ENCODE data around the gene TTC39B.
A peak's percentile ranks its signal among the peaks of the same experiment; 100 is the strongest.

Gene TTC39B

DNA sequence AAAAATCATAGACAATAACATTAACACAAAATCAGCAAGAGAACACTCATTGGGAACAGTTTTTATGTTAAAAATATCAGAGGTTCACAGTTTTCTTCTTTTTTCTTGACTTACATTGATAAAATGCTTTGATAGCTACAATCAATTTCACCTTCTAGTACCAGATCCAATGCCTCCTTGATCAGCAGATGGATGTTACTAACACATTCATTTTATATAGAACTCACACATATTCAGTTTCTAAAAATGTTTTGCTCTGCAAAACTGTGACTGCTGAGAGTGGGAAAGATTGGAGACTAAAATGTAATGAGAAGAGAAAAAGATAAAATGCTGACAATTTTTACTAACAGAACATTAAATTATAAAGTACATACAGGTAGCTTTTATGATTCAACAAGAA, 143.1 kb downstream of the TTC39B start:
- DNase-seq (ENCODE audit: low spot score) = no peak

GRCh38 chr9:15161753-15162152, 145.3 kb downstream of the TTC39B start:
- no peak for DNase-seq (ENCODE audit: low spot score)

DNA sequence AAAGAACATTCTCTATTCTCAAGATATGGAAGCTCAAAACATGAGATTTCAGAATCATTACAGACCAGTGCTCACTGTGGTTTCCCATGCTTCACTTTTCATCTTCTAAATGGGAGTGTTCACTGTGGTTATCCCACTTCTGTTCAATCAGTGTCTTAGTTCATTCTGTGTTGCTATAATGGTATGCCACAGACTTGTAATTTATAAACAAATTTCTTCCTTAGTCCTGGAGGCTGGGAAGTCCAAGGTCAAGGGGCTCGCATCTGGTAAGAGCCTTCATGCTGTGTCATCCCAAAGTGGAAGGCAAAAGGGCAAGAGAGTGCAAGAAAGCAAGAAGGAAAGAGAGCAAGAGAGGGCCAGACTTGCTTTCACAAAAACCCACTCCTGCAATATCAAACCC, 146.3 kb downstream of the TTC39B start:
- DNase-seq (ENCODE audit: low spot score) = no peak

- DNase-seq (ENCODE audit: low spot score) = no peak
These were observed 149.0 kb downstream of the TTC39B start for GRCh38 chr9:15158064-15158463.

GRCh38 chr9:15157381-15157780, 149.6 kb downstream of the TTC39B start:
- DNase-seq (ENCODE audit: low spot score) = no peak

DNA sequence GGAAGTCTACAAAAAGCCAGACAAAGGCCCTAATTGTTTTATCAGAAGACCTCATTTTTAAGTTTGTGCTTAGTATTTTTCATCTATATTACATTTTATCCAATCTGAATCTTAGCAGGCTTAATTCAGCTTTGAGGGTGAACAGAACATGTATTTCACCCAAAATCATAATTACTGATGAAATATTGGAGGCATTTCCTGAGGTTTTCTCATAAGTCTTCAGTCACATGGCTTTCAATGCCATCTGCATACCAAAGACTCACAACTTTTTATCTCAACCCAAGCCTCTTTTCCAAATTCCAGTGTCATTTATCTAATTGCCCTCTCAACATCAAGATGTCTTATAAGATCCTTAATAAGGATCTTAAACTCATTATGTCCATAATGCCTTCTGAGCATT, 150.8 kb downstream of the TTC39B start:
- DNase-seq (ENCODE audit: low spot score) = no peak

- DNase-seq (ENCODE audit: low spot score) = no peak
These were observed 151.2 kb downstream of the TTC39B start for GRCh38 chr9:15155826-15156225.

DNA sequence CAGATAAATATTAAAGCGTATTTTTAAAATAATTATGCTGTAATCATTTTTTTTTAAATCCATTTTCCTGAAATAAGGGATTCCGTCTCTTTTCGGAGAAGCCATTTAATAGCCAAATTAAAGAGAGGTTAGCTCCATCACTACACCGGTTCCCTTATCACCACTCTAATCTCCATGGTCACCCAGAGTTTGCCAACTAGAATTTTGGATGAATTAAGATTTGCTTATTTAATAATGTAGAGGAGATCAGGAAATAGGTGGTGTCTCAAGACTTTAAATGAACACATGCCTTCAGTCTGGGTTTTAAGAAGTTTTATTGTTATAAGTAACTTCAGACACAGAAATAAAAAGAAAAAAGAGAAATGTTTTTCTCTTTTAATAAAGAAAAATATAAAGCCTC, 151.7 kb downstream of the TTC39B start:
- DNase-seq (ENCODE audit: low spot score) = no peak

DNA sequence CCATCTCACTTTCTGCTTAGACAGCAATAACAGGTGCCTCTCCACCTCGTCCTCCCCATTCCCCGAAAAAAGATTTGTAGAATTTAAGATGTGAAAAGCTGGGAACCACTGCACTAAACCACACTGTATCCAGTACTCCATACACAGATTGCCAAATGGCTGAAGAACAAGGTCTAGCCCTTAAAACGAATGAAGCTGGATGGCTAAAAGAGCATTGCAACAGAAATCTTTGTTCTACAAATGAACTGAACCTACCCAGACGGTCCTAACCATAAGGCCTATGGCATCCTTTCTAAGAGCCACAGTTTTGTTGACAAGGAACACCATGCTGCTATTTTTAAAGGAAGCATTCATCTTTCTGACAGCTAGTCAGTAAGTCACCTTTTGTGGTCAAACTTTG, 152.3 kb downstream of the TTC39B start:
- no peak for DNase-seq (ENCODE audit: low spot score)

- DNase-seq (ENCODE audit: low spot score) = no peak
These were observed 153.1 kb downstream of the TTC39B start for GRCh38 chr9:15153961-15154360.

DNA sequence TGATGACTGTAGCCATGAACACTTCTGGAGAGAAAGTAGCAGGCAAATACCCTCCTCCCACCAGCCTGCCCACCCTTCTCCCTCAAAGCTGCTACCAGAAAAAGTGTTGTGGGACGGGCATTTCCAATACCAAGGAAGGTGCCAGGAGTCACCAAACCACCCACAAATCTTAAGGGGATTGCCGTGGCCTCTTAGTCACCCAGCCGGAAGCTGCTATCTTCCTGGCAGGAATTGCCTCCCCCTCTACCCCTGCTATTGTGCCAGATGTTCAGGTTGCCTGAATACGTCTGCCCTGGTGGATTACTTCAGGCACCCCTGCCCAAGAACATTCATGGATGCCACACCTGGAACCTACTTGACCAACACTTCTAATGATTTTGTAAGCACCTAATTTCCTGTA, 156.1 kb downstream of the TTC39B start:
- DNase-seq (ENCODE audit: low spot score) = no peak

- no peak for DNase-seq (ENCODE audit: low spot score)
These were observed 157.6 kb downstream of the TTC39B start for GRCh38 chr9:15149450-15149849.

DNA sequence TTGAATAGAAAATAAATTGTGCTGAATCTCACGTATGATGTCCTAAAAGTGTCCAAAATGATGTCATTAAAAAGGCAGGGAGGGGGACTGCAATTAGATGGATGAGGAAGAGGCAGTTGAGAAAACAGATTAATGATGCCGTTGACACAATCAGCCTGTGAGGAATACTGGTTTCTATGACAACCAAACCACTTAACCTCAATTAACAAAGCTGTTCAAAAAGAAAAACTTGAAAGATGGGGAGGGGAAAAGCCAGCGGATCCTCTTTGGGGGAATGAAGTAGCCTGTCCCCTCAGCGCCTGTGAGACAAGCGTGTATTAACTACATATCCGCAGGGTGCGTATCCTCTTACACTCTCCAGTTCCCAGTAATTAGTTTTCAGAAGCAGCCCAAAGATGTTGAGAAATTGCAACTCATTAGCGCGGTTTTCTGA, 160.7 kb downstream of the TTC39B start:
- no peak for DNase-seq (ENCODE audit: low spot score)

GRCh38 chr9:15144622-15145061, 162.4 kb downstream of the TTC39B start:
- no peak for DNase-seq (ENCODE audit: low spot score)

GRCh38 chr9:15142878-15143534, 164.0 kb downstream of the TTC39B start:
- peak; percentile 35 for DNase-seq (ENCODE audit: low spot score)

- no peak for DNase-seq (ENCODE audit: low spot score)
These were observed 167.0 kb downstream of the TTC39B start for GRCh38 chr9:15140051-15140450.

DNA sequence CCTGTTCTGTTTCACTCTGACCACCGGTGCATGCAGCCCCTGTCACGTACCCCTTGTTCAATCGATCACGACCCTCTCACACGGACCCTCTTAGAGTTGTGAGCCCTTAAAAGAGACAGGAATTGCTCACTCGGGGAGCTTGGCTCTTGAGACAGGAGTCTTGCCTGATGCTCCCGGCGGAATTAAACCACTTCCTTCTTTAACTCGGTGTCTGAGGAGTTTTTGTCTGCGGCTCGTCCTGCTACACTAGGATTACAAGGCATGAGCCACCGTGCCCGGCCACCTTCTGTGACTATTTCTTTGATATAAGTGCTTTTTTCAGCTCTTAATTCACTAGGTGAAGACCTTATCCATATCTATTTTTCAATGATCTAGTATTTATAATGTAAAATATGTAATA, 167.5 kb downstream of the TTC39B start:
- no peak for DNase-seq (ENCODE audit: low spot score)

DNA sequence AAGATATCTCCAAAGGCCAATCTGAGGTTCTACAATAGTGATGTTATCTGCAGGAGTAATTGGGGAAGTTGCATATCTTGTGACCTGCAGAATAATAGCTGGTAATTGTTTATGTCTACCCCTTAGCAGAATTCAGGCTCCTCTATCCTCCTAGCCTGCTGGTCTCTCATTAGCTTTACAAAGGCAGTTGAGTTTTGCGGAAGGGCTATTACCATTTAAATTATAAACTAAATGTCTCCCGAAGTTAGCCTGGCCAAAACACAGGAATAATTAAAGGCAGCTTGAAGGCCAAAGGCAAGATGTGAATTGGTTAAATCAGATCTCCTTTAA, 168.7 kb downstream of the TTC39B start:
- DNase-seq (ENCODE audit: low spot score) = no peak

DNA sequence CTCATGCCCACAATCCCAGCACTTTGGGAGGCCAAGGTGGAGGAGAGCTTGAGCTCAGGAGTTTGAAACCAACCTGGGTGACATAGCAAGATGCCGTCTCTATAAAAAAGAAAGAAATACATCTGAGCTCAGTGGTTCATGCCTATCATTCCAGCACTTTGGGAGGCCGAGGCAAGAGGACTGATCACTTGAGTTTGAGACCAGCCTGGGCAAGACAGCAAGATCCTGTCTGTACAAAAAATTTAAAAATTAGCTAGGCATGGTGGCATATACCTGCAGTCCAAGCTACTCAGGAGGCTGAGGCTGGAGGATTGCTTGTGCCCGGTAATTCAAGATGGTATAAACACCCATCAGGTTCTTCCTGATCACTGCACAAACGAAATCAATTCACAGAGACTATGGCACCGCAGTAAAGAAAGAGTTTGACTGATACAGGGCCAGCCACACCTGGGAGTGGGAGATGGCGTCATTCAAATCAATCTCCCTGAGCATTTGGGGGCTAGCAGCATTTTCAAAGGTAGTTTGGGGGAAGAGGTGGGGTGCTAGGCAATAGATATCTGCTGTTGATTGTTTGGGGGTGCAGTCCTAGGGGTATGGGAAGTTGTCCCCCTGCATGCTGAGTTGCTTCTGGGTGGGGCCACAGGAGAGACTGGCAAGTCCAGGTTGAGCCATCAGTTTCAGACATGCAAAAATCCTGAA, 169.2 kb downstream of the TTC39B start:
- DNase-seq (ENCODE audit: low spot score) = no peak

GRCh38 chr9:15137089-15137488, 169.9 kb downstream of the TTC39B start:
- no peak for DNase-seq (ENCODE audit: low spot score)

DNA sequence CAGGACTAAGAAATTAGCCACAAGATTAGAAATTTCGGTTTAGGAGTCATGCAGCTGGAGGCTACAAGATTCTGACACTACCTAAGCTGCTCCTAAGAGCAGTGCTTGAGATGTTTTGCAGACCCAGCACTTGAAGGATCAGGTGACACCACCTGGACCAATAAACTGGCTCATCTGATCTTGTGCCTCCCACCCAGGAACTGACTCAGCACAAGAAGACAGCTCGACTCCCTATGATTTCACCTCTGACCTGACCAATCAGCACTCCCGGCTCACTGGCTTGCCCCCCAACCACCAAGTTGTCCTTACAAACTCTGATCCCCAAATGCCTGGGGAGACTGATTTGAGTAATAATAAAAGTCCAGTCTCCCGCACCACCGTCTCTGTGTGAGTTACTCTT, 170.4 kb downstream of the TTC39B start:
- DNase-seq (ENCODE audit: low spot score) = no peak

GRCh38 chr9:15135164-15135792, 171.7 kb downstream of the TTC39B start:
- DNase-seq (ENCODE audit: low spot score) = peak; percentile 56

DNA sequence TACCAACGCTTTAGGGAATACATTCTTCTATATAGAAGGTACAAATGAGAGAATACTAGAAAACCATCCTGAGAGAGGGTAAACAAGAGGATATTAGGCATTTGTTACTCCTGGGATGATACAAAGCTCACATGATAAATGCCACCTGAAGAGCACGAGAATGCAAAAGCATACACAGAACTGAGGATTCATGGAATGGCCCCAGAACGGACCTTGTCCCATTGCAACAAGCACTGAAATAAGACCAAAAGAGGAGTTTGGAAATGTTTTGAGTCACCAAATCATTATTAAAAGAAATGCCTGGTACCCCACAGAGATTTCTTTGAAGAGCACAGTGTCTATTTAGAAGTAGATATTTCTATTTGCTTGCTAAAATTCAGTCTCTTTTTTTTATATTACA, 173.5 kb downstream of the TTC39B start:
- DNase-seq (ENCODE audit: low spot score) = no peak

DNA sequence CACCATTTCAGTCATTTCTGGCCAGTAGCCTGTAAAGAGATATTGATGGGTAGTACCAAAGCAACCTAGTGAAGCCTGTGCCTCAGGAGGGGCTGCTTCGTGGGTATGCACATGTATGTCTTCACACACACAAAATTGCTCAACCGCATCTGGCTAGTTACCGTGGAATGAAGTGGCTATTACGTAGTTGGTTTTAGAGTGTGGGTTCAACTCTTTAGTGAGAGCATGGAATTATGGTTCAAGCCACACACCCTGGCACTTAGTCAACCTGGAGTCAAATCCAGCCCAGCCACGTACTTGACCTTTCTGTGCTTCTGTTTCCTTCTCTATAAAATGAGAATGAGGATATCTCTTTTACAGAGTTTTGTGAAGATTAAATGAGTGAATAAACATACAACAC, 174.9 kb downstream of the TTC39B start:
- DNase-seq (ENCODE audit: low spot score) = no peak

Data from CD4-positive, alpha-beta T cell treated with Interleukin-2 at 100 ng/mL for 4 hours (primary cell).